A673 (cell line): ENCODE data around the gene MARCHF5. TPM values are rescaled to one million over a fixed set of nuclear protein-coding genes. Genes with fewer than 3 reads are reported as not detected.
"Not testable (repeated sequence)": the region's sequence is repeated elsewhere in the genome, so short reads cannot be mapped to it uniquely, and the experiment has no call there.

Experiments
- BruUV-seq: library from RNA; stranded (reverse); fragments of 400-500 nt; replicated peaks from 2 replicates; lab custom pipeline; 2021; lab: Mats Ljungman, UMichigan
- CTCF ChIA-PET: fragments of 300-600 bp; sonication (Branson Sonifier 250); formaldehyde crosslinking; loops from one replicate; lab custom pipeline; 2022; ENCODE audit warnings: antibody characterized with exemption; lab: Charles Lee
- POLR2A ChIA-PET: fragments of 300-600 bp; sonication (Branson Sonifier 250); formaldehyde crosslinking; loops from one replicate; lab custom pipeline; 2022; ENCODE audit warnings: antibody characterized with exemption; ENCODE audit not compliant: low non-redundant PET; lab: Charles Lee
- DNase-seq: peaks from one replicate; pipeline ENCODE4 v3.0.0-alpha.2; 2015; ENCODE audit warnings: low spot score
- H3K27ac ChIP-seq: fragments of 200-600 bp; sonication (generic); 2 replicates; pipeline ENCODE4 v1.5.1; 2016; ENCODE audit warnings: mixed run types, low read depth, mild to moderate bottlenecking, mixed read lengths, antibody characterized with exemption, low read length; ENCODE audit not compliant: poor library complexity, severe bottlenecking
- H3K27me3 ChIP-seq: fragments of 200-600 bp; sonication (generic); replicated peaks from 2 replicates; pipeline ENCODE4 v1.6.1; 2017; ENCODE audit warnings: mixed run types, low read depth, mild to moderate bottlenecking, mixed read lengths, antibody characterized with exemption, low read length; ENCODE audit not compliant: insufficient read depth, poor library complexity
- H3K36me3 ChIP-seq: fragments of 200-600 bp; sonication (generic); 2 replicates; pipeline ENCODE4 v1.6.1; 2016; ENCODE audit warnings: mixed run types, mild to moderate bottlenecking, mixed read lengths, antibody characterized with exemption, low read length; ENCODE audit not compliant: insufficient read depth, poor library complexity, severe bottlenecking
- H3K4me1 ChIP-seq: fragments of 200-600 bp; sonication (generic); 2 replicates; pipeline ENCODE4 v1.6.1; 2017; ENCODE audit warnings: mixed run types, mild to moderate bottlenecking, mixed read lengths, antibody characterized with exemption, low read length; ENCODE audit not compliant: insufficient read depth, poor library complexity, severe bottlenecking
- H3K4me3 ChIP-seq: fragments of 200-600 bp; sonication (generic); 2 replicates; pipeline ENCODE4 v1.5.1; 2016; ENCODE audit warnings: low read depth, mixed run types, mild to moderate bottlenecking, mixed read lengths, low read length; ENCODE audit not compliant: poor library complexity, severe bottlenecking
- H3K9me3 ChIP-seq: fragments of 200-600 bp; sonication (generic); 2 replicates; pipeline ENCODE4 v1.6.1; 2016; ENCODE audit warnings: mixed run types, low read depth, mild to moderate bottlenecking, mixed read lengths, antibody characterized with exemption, low read length; ENCODE audit not compliant: poor library complexity, severe bottlenecking
- EZH2 ChIP-seq: fragments of 200-600 bp; sonication (generic); IDR thresholded peaks from 2 replicates; pipeline ENCODE4 v1.6.1; 2017; ENCODE audit warnings: borderline replicate concordance, low read depth, mild to moderate bottlenecking, mixed read lengths, antibody characterized with exemption, low read length; ENCODE audit not compliant: poor library complexity, severe bottlenecking
- intact Hi-C: fragments of 100-400 bp; cut with micrococcal nuclease; formaldehyde crosslinking; loops from one replicate; pipeline ENCODE4 v1.10.0; 2022; ENCODE audit not compliant: unreplicated experiment
- total RNA-seq: library from RNA; stranded (reverse); gene quantifications from 2 replicates; pipeline ENCODE4 v1.2.3, GENCODE V29; 2021
- TF ChIP-seq, protein P1 (sequence below): fragments of 300-800, 200-600 bp; sonication (generic); conservative IDR thresholded peaks from 2 replicates; pipeline ENCODE4 v1.5.1; 2017; ENCODE audit warnings: low read depth, mild to moderate bottlenecking, antibody characterized with exemption, low read length, moderate library complexity, mixed read lengths

Gene MARCHF5
- total RNA-seq, 1 experiment from 2014 or later, result 79.9 TPM

DNA sequence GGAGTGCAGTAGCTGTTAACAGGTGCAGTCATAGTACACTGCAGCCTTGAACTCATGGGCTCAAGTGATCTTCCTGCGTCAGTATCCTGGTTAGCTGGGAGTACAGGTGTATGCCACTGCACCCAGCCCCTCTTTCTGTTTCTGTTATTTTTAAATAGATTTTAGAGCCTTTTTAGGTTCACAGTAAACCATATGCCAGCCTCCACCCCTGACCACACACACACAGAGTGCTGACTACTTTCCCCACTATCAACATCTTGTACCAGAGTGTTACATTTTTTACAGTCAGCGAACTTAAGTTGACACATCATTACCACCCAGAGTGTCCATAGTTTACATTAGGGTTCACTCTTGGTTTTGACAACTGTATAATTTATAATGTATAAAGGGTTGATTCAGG lies 32.1 kb downstream of the MARCHF5 start:
- ChIA-PET CTCF (interaction anchor here (0.6 kb wide), 1 partner anchor 235 kb away, joined by 4 read pairs; no protein-coding TSS in a partner anchor), POLR2A (no interaction called here)
- Histone ChIP-seq H3K27ac (no peak overlapping the region), H3K4me1 (peaks cover 12% of the 10 kb centered on the region), H3K4me3 (no peak overlapping the region), H3K36me3 (peaks cover 3% of the 10 kb centered on the region), H3K9me3 (no peaks in the 10 kb centered on the region), H3K27me3 (no peaks in the 10 kb centered on the region)
- intact Hi-C loops, result no loop called here
- no TSS peak for BruUV-seq
- TF ChIP-seq, protein P1, sequence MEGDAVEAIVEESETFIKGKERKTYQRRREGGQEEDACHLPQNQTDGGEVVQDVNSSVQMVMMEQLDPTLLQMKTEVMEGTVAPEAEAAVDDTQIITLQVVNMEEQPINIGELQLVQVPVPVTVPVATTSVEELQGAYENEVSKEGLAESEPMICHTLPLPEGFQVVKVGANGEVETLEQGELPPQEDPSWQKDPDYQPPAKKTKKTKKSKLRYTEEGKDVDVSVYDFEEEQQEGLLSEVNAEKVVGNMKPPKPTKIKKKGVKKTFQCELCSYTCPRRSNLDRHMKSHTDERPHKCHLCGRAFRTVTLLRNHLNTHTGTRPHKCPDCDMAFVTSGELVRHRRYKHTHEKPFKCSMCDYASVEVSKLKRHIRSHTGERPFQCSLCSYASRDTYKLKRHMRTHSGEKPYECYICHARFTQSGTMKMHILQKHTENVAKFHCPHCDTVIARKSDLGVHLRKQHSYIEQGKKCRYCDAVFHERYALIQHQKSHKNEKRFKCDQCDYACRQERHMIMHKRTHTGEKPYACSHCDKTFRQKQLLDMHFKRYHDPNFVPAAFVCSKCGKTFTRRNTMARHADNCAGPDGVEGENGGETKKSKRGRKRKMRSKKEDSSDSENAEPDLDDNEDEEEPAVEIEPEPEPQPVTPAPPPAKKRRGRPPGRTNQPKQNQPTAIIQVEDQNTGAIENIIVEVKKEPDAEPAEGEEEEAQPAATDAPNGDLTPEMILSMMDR, result no peak
- TF ChIP-seq EZH2, result no peak
- DNase-seq, result no peak

DNA sequence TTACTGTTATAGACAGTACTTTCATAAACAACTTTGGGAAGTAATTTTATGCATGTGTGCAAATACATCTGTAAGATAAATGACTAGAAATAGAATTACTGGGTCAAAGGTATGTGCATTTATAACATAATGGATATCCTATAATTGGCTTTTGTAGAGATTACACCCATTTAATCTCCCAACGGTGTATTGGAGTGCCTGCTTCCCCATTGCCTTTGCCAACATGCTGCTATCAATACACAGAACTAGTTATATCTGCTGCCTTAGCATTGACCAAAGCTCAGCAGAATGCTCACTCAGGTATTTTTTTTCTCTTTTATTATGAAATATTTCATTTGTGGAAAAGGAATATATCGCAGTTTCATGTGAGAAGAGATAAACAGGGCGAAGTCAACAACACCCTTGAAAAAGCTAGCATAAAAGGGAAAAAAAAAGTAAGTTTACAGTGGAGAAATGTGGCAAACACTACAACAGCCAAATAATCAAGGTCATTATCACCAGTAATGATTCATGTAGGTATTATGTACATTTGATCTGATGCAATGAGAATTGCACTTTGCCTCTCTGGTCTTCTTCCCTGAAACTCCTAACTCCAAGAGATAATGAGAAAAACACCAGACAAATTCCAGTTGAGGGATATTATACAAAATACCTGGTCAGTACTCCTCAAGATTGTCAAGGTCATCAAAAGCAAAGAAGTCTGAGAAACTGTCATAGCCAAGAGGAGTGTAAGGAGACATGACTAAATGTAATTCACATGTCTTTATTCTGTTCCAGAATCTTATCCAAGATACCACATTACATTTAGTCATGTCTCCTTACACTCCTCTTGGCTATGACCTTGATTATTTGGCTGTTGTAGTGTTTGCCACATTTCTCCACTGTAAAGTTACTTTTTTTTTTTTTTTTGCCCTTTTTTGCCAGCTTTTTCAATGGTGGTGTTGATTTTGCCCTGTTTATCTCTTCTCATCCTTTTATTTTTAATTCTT lies 36.8 kb downstream of the MARCHF5 start:
- intact Hi-C loops, result no loop called here
- H3K4me3 ChIP-seq, result no peak overlapping the region
- POLR2A ChIA-PET, result no interaction called here

DNA sequence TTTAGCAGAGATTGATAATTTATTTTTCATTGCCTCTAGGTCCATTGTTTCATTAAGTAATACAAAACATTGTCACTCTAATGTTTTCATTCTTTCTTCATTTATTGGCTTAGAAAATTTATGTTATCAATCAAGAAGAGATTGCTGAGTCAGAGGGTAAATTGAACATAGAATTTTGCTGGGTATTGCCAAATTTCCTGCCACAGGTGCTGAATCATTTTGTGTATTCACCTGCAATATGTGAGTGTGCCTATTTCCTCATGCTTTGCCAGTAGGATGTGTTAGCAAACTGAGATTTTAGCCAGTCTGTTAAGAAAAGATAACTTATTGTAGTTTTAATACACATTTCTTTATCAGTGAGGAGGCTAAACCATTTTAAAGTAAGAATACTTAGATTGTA lies 38.0 kb downstream of the MARCHF5 start:
- ChIA-PET CTCF (no interaction called here), POLR2A (no interaction called here)
- Histone ChIP-seq H3K4me3 (no peak overlapping the region), H3K4me1 (peaks cover 20% of the 10 kb centered on the region), H3K27me3 (no peaks in the 10 kb centered on the region), H3K27ac (no peak overlapping the region), H3K36me3 (no peaks in the 10 kb centered on the region), H3K9me3 (no peaks in the 10 kb centered on the region)
- no peak for DNase-seq
- no TSS peak for BruUV-seq
- intact Hi-C loops, result no loop called here
- no peak for TF ChIP-seq EZH2

More for the DNA sequence above, 36.8 kb downstream of the MARCHF5 start:
- H3K4me1 ChIP-seq, result peaks cover 20% of the 10 kb centered on the region
- no peaks in the 10 kb centered on the region for H3K9me3 ChIP-seq
- TF ChIP-seq, protein P1, result no peak
- H3K27me3 ChIP-seq, result no peaks in the 10 kb centered on the region
- H3K36me3 ChIP-seq, result no peaks in the 10 kb centered on the region
- DNase-seq, result no peak
- CTCF ChIA-PET, result no interaction called here
- H3K27ac ChIP-seq, result no peak overlapping the region
- no TSS peak for BruUV-seq

DNA sequence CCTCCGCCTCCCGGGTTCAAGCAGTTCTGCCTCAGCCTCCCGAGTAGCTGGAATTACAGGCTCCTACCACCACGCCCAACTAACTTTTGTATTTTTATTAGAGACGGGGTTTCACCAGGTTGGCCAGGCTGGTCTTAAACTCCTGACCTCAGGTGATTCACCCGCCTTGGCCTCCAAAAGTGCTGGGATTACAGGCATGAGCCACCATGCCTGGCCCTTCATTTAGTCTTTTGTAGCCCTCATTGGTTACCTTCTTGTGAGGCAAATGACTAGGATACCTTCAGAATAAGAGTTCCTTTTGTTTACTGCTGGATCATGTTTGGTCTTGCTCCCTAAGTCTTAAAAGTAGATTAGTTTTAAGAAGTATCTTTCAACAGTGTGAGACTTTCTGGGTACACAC lies 39.0 kb downstream of the MARCHF5 start:
- intact Hi-C loops, H3K36me3 ChIP-seq, H3K9me3 ChIP-seq, H3K27ac ChIP-seq, H3K27me3 ChIP-seq, H3K4me3 ChIP-seq, POLR2A ChIA-PET, CTCF ChIA-PET, BruUV-seq, DNase-seq: not testable (repeated sequence)
- peaks cover 25% of the 10 kb centered on the region for H3K4me1 ChIP-seq
